Measurements from ENCODE around the gene ZDHHC18.

GRCh38 chr1:26861889-26862378 is 35.4 kb downstream of the ZDHHC18 start:
- TF ChIP-seq EZH2 (IDR thresholded peaks at IDR 0.05; ENCODE audit: insufficient read depth, poor library complexity, severe bottlenecking), result no peak
- no peak for TF ChIP-seq EZH2phosphoT487 (IDR thresholded peaks at IDR 0.05; ENCODE audit: insufficient read depth, low read depth)
